Effector memory CD8-positive, alpha-beta T cell (primary cell): ENCODE results near the gene KRTAP10-9.
A peak's percentile ranks its signal among the peaks of the same experiment; 100 is the strongest.
"Not testable (repeated sequence)": the region's sequence is repeated elsewhere in the genome, so short reads cannot be mapped to it uniquely, and the experiment has no call there.

Experiments used
- ATAC-seq: fragments of 150-1000 bp; cut with Tn5 transposase; replicated peaks from 2 replicates; pipeline ENCODE4 v1.10.0; 2021; ENCODE audit warnings: mild to moderate bottlenecking, moderate library complexity
- DNase-seq, 3 experiments: peaks; one replicate each; pipeline ENCODE4 v3.0.0; 2021
- H3K27ac Mint-ChIP-seq, 2 donors: one replicate each; pipeline ENCODE4 v1.8.0; 2022; ENCODE audit warnings: mild to moderate bottlenecking in 2 of 2, mixed read lengths in 2 of 2, moderate library complexity in 2 of 2
- H3K27me3 Mint-ChIP-seq, 2 donors: one replicate each; pipeline ENCODE4 v1.8.0; 2022; ENCODE audit warnings: mixed read lengths in 2 of 2
- H3K36me3 Mint-ChIP-seq: one replicate; pipeline ENCODE4 v1.8.0; 2022; ENCODE audit warnings: mild to moderate bottlenecking, moderate library complexity, mixed read lengths; ENCODE audit not compliant: insufficient read depth
- H3K4me1 Mint-ChIP-seq, 2 donors: one replicate each; pipeline ENCODE4 v1.8.0; 2022; ENCODE audit warnings: low read depth in 2 of 2, mixed read lengths in 2 of 2
- H3K4me3 Mint-ChIP-seq, 2 donors: one replicate each; pipeline ENCODE4 v1.8.0; 2022; ENCODE audit warnings: mild to moderate bottlenecking in 2 of 2, mixed read lengths in 2 of 2, moderate library complexity in 2 of 2
- H3K9me3 Mint-ChIP-seq, 2 donors: one replicate each; pipeline ENCODE4 v1.8.0; 2022; ENCODE audit warnings: mixed read lengths in 2 of 2

KRTAP10-9 gene

GRCh38 chr21:44590311-44590721, 36.6 kb upstream of the KRTAP10-9 start:
- Mint-ChIP-seq H3K36me3 (no peaks in the 10 kb centered on the region), H3K4me3 (no peak overlapping the region), H3K9me3 (no peaks in the 10 kb centered on the region), H3K4me1 (peaks cover 0 to 3% of the 10 kb centered on the region in 2 donors), H3K27ac (no peak overlapping the region), H3K27me3 (peaks cover 22 to 62% of the 10 kb centered on the region in 2 donors)
- DNase-seq (no peak), ATAC-seq (no peak)

GRCh38 chr21:44590897-44591800, 35.7 kb upstream of the KRTAP10-9 start:
- H3K9me3 Mint-ChIP-seq, DNase-seq, H3K4me1 Mint-ChIP-seq, ATAC-seq, H3K36me3 Mint-ChIP-seq, H3K4me3 Mint-ChIP-seq: not testable (repeated sequence)
- Mint-ChIP-seq H3K27me3 (peaks cover 14 to 53% of the 10 kb centered on the region in 2 donors), H3K27ac (peak overlapping the region in 1 of 2 donors; percentile 46)

- H3K27ac Mint-ChIP-seq = peak overlapping the region in 1 of 2 donors; percentile 46
These were observed 35.1 kb upstream of the KRTAP10-9 start for GRCh38 chr21:44591801-44592130.

GRCh38 chr21:44592446-44593311, 34.2 kb upstream of the KRTAP10-9 start, which contains the start of gene KRTAP10-6:
KRTAP10-6 (minus strand) TSS chr21:44592505; CDS start chr21:44592484, 21 bp downstream.
- Mint-ChIP-seq H3K4me1 (peaks cover 4 to 5% of the 10 kb centered on the region in 2 donors), H3K27me3 (peaks cover 0 to 38% of the 10 kb centered on the region in 2 donors), H3K36me3 (no peaks in the 10 kb centered on the region), H3K9me3 (no peaks in the 10 kb centered on the region), H3K4me3 (no peak within 1 kb of the TSS), H3K27ac (peak within 1 kb of the TSS in 1 of 2 donors; percentile 46)
- ATAC-seq (no peak), DNase-seq (no peak)

More at GRCh38 chr21:44591801-44592130, 35.1 kb upstream of the KRTAP10-9 start:
- not testable (repeated sequence) for H3K36me3 Mint-ChIP-seq, ATAC-seq, DNase-seq, H3K9me3 Mint-ChIP-seq, H3K4me3 Mint-ChIP-seq, H3K4me1 Mint-ChIP-seq
- peaks cover 8 to 47% of the 10 kb centered on the region in 2 donors for H3K27me3 Mint-ChIP-seq

GRCh38 chr21:44593598-44594405, 33.1 kb upstream of the KRTAP10-9 start:
- ATAC-seq = no peak
- H3K9me3 Mint-ChIP-seq = peaks cover 2% of the 10 kb centered on the region in 2 donors
- peaks cover 4 to 5% of the 10 kb centered on the region in 2 donors for H3K4me1 Mint-ChIP-seq
- no peak overlapping the region for H3K4me3 Mint-ChIP-seq
- no peaks in the 10 kb centered on the region for H3K36me3 Mint-ChIP-seq
- no peak for DNase-seq
- no peak overlapping the region for H3K27ac Mint-ChIP-seq
- peaks cover 0 to 33% of the 10 kb centered on the region in 2 donors for H3K27me3 Mint-ChIP-seq

- H3K36me3 Mint-ChIP-seq = no peaks in the 10 kb centered on the region
- H3K4me3 Mint-ChIP-seq = no peak overlapping the region
- peaks cover 0 to 27% of the 10 kb centered on the region in 2 donors for H3K27me3 Mint-ChIP-seq
- no peak for DNase-seq
- ATAC-seq = no peak
- peaks cover 4 to 5% of the 10 kb centered on the region in 2 donors for H3K4me1 Mint-ChIP-seq
- H3K27ac Mint-ChIP-seq = no peak overlapping the region
- peaks cover 2 to 4% of the 10 kb centered on the region in 2 donors for H3K9me3 Mint-ChIP-seq
These were observed 32.4 kb upstream of the KRTAP10-9 start for GRCh38 chr21:44594406-44594916.

- ATAC-seq (no peak), DNase-seq (no peak)
- H3K27me3 Mint-ChIP-seq = peaks cover 0 to 17% of the 10 kb centered on the region in 2 donors
- peaks cover 4 to 5% of the 10 kb centered on the region in 2 donors for H3K4me1 Mint-ChIP-seq
- no peak overlapping the region for H3K4me3 Mint-ChIP-seq
- peak overlapping the region; percentile 18 to 55 for H3K27ac Mint-ChIP-seq
- H3K9me3 Mint-ChIP-seq = peaks cover 2 to 4% of the 10 kb centered on the region in 2 donors
- H3K36me3 Mint-ChIP-seq = no peaks in the 10 kb centered on the region
These were observed 31.4 kb upstream of the KRTAP10-9 start for GRCh38 chr21:44595524-44595923.

- H3K9me3 Mint-ChIP-seq = peaks cover 2 to 4% of the 10 kb centered on the region in 2 donors
- peaks cover 0 to 21% of the 10 kb centered on the region in 2 donors for H3K27me3 Mint-ChIP-seq
- H3K27ac Mint-ChIP-seq = no peak overlapping the region
- no peak for ATAC-seq
- H3K36me3 Mint-ChIP-seq = no peaks in the 10 kb centered on the region
- H3K4me3 Mint-ChIP-seq = no peak overlapping the region
- no peak for DNase-seq
- H3K4me1 Mint-ChIP-seq = peaks cover 5% of the 10 kb centered on the region in 2 donors
These were observed 30.7 kb upstream of the KRTAP10-9 start for GRCh38 chr21:44596068-44596725.

- Mint-ChIP-seq H3K36me3 (no peaks in the 10 kb centered on the region), H3K4me3 (no peak overlapping the region), H3K27me3 (peaks cover 0 to 21% of the 10 kb centered on the region in 2 donors), H3K9me3 (peaks cover 2 to 4% of the 10 kb centered on the region in 2 donors), H3K4me1 (peaks cover 5 to 9% of the 10 kb centered on the region in 2 donors), H3K27ac (no peak overlapping the region)
- DNase-seq = no peak
- no peak for ATAC-seq
These were observed 28.8 kb upstream of the KRTAP10-9 start for GRCh38 chr21:44598061-44598460.

- Mint-ChIP-seq H3K36me3 (peaks cover 2% of the 10 kb centered on the region), H3K9me3 (peaks cover 2 to 4% of the 10 kb centered on the region in 2 donors), H3K27me3 (peaks cover 0 to 26% of the 10 kb centered on the region in 2 donors), H3K27ac (no peak overlapping the region), H3K4me3 (no peak overlapping the region), H3K4me1 (peaks cover 5 to 7% of the 10 kb centered on the region in 2 donors)
- no peak for ATAC-seq
- DNase-seq = no peak
These were observed 27.4 kb upstream of the KRTAP10-9 start for GRCh38 chr21:44599264-44600029.

GRCh38 chr21:44600118-44600978, 26.5 kb upstream of the KRTAP10-9 start, which contains the start of gene KRTAP10-7:
KRTAP10-7 (plus strand) TSS chr21:44600597; CDS start chr21:44600622, 25 bp downstream.
- not testable (repeated sequence) for H3K4me3 Mint-ChIP-seq, ATAC-seq, H3K27ac Mint-ChIP-seq, H3K4me1 Mint-ChIP-seq, DNase-seq, H3K36me3 Mint-ChIP-seq, H3K9me3 Mint-ChIP-seq
- peaks cover 0 to 35% of the 10 kb centered on the region in 2 donors for H3K27me3 Mint-ChIP-seq
